WTC11 (cell line): Measurements from ENCODE around the gene XDH.

ENCODE experiments used
- MXD4 ChIP-seq: fragments of 250-450 bp; sonication (Bioruptor Pico); IDR thresholded peaks from 2 replicates; pipeline ENCODE4 v1.8.0; 2021; ENCODE audit warnings: mild to moderate bottlenecking, moderate library complexity, borderline replicate concordance
- NFYB ChIP-seq: sonication (generic); formaldehyde crosslinking; conservative IDR thresholded peaks from 2 replicates; pipeline ENCODE4 v1.8.0; 2022; ENCODE audit warnings: low read depth, missing genetic modification reagents
- NR2C2 ChIP-seq: sonication (generic); formaldehyde crosslinking; IDR thresholded peaks from 2 replicates; pipeline ENCODE4 v1.8.0; 2022; ENCODE audit warnings: mild to moderate bottlenecking, missing genetic modification reagents
- ZNF423 ChIP-seq: fragments of 250-450 bp; sonication (Bioruptor Pico); IDR thresholded peaks from 2 replicates; pipeline ENCODE4 v2.1.2; 2022; ENCODE audit warnings: mild to moderate bottlenecking, moderate library complexity
- TF ChIP-seq, protein P1 (sequence below): fragments of 200-600 bp; IDR thresholded peaks from 2 replicates; pipeline ENCODE4 v1.8.0; 2022; ENCODE audit warnings: antibody characterized with exemption
- TF ChIP-seq, protein P2 (sequence below): sonication (generic); formaldehyde crosslinking; IDR thresholded peaks from 2 replicates; pipeline ENCODE4 v1.8.1; 2023; ENCODE audit warnings: mild to moderate bottlenecking, missing genetic modification reagents, moderate library complexity

DNA sequence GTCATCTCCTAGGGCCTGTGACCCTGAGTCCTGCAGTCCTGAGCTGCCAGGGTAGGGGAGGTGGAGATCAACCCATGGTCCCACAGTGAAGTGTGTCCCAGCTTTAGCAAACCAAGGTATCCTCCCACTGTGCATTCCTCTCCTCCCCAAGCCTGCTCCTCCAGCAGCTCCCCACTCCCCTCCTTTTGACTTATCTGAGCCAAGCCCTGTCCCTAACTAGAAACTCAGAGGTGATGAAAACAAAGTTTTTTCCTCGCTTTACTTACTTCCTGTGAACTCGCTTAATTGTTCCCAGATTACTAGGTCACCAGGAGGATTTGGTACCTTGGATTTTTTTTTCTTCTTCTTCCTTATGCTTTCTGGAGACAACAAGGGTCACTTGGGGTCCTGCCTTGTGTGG lies 99.8 kb downstream of the XDH start:
- TF ChIP-seq NR2C2, result no peak
- TF ChIP-seq, protein P1, sequence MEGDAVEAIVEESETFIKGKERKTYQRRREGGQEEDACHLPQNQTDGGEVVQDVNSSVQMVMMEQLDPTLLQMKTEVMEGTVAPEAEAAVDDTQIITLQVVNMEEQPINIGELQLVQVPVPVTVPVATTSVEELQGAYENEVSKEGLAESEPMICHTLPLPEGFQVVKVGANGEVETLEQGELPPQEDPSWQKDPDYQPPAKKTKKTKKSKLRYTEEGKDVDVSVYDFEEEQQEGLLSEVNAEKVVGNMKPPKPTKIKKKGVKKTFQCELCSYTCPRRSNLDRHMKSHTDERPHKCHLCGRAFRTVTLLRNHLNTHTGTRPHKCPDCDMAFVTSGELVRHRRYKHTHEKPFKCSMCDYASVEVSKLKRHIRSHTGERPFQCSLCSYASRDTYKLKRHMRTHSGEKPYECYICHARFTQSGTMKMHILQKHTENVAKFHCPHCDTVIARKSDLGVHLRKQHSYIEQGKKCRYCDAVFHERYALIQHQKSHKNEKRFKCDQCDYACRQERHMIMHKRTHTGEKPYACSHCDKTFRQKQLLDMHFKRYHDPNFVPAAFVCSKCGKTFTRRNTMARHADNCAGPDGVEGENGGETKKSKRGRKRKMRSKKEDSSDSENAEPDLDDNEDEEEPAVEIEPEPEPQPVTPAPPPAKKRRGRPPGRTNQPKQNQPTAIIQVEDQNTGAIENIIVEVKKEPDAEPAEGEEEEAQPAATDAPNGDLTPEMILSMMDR, result no peak
- TF ChIP-seq, protein P2, sequence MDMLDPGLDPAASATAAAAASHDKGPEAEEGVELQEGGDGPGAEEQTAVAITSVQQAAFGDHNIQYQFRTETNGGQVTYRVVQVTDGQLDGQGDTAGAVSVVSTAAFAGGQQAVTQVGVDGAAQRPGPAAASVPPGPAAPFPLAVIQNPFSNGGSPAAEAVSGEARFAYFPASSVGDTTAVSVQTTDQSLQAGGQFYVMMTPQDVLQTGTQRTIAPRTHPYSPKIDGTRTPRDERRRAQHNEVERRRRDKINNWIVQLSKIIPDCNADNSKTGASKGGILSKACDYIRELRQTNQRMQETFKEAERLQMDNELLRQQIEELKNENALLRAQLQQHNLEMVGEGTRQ, result no peak
- no peak for TF ChIP-seq ZNF423 (CRISPR knock-in tag)
- TF ChIP-seq NFYB (CRISPR knock-in tag), result no peak
- no peak for TF ChIP-seq MXD4 (CRISPR knock-in tag)
